Prostate gland (tissue), 2 donors: ENCODE data around the gene PDE1C.

ENCODE experiments used
- POLR2A ChIP-seq: fragments of 450-650 bp; IDR thresholded peaks from one replicate; pipeline ENCODE4 v1.6.1; 2016; ENCODE audit warnings: antibody characterized with exemption, mild to moderate bottlenecking
- TF ChIP-seq, protein P1 (sequence below), 4 experiments: fragments of 200-600 bp in 2 of 4; fragments of 450-650 bp in 2 of 4; sonication (generic) in 2 of 4; IDR thresholded peaks; 1 replicate in 3 of 4; 2 replicates in 1 of 4; pipeline ENCODE4 v1.5.1; 2016 to 2019; ENCODE audit warnings: antibody characterized with exemption in 4 of 4, mild to moderate bottlenecking in 2 of 4, moderate library complexity in 2 of 4

DNA sequence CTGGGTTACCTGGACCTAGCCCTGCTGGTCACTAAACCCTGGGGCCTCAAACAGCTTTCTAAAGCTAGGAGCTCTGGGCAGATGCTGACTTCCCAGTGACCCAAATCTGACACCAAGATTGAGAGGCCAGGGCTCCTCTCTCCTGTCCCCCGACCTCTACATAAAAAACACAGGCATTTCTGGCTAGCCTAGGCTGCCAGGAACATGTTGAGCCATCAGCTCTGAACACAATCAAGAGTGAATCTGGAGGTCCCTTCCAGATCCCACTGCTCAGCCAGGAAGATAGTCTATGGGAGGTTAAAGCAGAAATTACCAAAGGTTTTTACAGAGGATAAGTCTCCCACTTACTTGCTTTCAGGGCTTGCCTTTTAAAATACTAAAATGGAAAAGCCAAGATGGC, 22.1 kb upstream of the PDE1C start:
- TF ChIP-seq, protein P1, sequence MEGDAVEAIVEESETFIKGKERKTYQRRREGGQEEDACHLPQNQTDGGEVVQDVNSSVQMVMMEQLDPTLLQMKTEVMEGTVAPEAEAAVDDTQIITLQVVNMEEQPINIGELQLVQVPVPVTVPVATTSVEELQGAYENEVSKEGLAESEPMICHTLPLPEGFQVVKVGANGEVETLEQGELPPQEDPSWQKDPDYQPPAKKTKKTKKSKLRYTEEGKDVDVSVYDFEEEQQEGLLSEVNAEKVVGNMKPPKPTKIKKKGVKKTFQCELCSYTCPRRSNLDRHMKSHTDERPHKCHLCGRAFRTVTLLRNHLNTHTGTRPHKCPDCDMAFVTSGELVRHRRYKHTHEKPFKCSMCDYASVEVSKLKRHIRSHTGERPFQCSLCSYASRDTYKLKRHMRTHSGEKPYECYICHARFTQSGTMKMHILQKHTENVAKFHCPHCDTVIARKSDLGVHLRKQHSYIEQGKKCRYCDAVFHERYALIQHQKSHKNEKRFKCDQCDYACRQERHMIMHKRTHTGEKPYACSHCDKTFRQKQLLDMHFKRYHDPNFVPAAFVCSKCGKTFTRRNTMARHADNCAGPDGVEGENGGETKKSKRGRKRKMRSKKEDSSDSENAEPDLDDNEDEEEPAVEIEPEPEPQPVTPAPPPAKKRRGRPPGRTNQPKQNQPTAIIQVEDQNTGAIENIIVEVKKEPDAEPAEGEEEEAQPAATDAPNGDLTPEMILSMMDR (IDR thresholded peaks at IDR 0.05) = no peak
- TF ChIP-seq POLR2A = no peak
